Gastroesophageal sphincter (tissue), 4 donors: Measurements from ENCODE around the gene RBM6. TPM values are rescaled to one million over a fixed set of nuclear protein-coding genes. Genes with fewer than 3 reads are reported as not detected.

Experiments used
- ATAC-seq: fragments of 150-250 bp; one replicate; pipeline ENCODE4 v1.9.1; 2016; ENCODE audit warnings: mild to moderate bottlenecking, moderate library complexity
- H3K27ac ChIP-seq, 4 donors: fragments of 200-600 bp; sonication (generic) in 3 of 4; 1 replicate in 3 of 4; 2 replicates in 1 of 4; pipeline ENCODE4 v1.5.1; 2016 to 2019
- H3K27me3 ChIP-seq: fragments of 200-600 bp; sonication (generic); one replicate; pipeline ENCODE4 v1.5.1; 2019
- H3K36me3 ChIP-seq, 2 donors: fragments of 200-600 bp; sonication (generic); one replicate each; pipeline ENCODE4 v1.5.1; 2019; ENCODE audit warnings: control low read depth in 1 of 2
- H3K4me1 ChIP-seq, 3 donors: fragments of 200-600 bp; sonication (generic); 1 replicate in 2 of 3; 2 replicates in 1 of 3; pipeline ENCODE4 v1.5.1; 2016 to 2019; ENCODE audit warnings: control low read depth in 2 of 3
- H3K4me3 ChIP-seq, 2 donors: fragments of 200-600 bp; sonication (generic); one replicate each; pipeline ENCODE4 v1.5.1; 2019; ENCODE audit warnings: mild to moderate bottlenecking in 1 of 2, moderate library complexity in 1 of 2
- H3K9me3 ChIP-seq, 3 donors: fragments of 200-600 bp; sonication (generic); one replicate each; pipeline ENCODE4 v1.5.1; 2017 to 2019; ENCODE audit warnings: control low read depth in 2 of 3
- CTCF ChIP-seq, 4 experiments: fragments of 200-600 bp in 2 of 4; fragments of 450-650 bp in 2 of 4; sonication (generic) in 1 of 4; IDR thresholded peaks; one replicate each; pipeline ENCODE4 v1.5.1; 2017 to 2019; ENCODE audit warnings: antibody characterized with exemption in 4 of 4, mild to moderate bottlenecking in 2 of 4, moderate library complexity in 2 of 4
- EP300 ChIP-seq: sonication (generic); formaldehyde crosslinking; IDR thresholded peaks from one replicate; pipeline ENCODE4 v1.6.1; 2017; ENCODE audit warnings: antibody characterized with exemption, mild to moderate bottlenecking
- POLR2A ChIP-seq, 2 donors: fragments of 450-650 bp; IDR thresholded peaks; one replicate each; pipeline ENCODE4 v1.6.1; 2017; ENCODE audit warnings: antibody characterized with exemption in 2 of 2, mild to moderate bottlenecking in 2 of 2, moderate library complexity in 1 of 2
- POLR2AphosphoS5 ChIP-seq: sonication (generic); formaldehyde crosslinking; IDR thresholded peaks from one replicate; pipeline ENCODE4 v1.6.1; 2017; ENCODE audit warnings: antibody characterized with exemption
- WGBS, 2 donors: methylation state at CpG; one replicate each; pipeline ENCODE4 v1.1.5; 2018; ENCODE audit warnings: low coverage in 1 of 2; 5-methylcytosine and 5-hydroxymethylcytosine counted together
- total RNA-seq, 4 donors: library from RNA; depleted of rRNA; stranded (reverse); fragments of >200 nt; gene quantifications; one replicate each; pipeline ENCODE4 v1.1.0, GENCODE V29; 2016

RBM6 gene
- total RNA-seq, 4 donors from 2014 or later, result 39.0 to 135 (median 84.2) TPM

- Histone ChIP-seq H3K27ac (peak overlapping the region; percentile 48 to 98 (median 96)), H3K36me3 (no peaks in the 10 kb centered on the region), H3K4me3 (peak overlapping the region; percentile 38 to 80), H3K27me3 (no peaks in the 10 kb centered on the region), H3K4me1 (peaks cover 0 to 36% (median 13%) of the 10 kb centered on the region in 3 donors), H3K9me3 (no peaks in the 10 kb centered on the region)
- ATAC-seq, result no peak
- WGBS, 2 donors, result 7 to 9% methylated on average over 16 to 20 of the region's 23 CpGs
- TF ChIP-seq EP300 (no peak), CTCF (IDR thresholded peaks at IDR 0.05) (no peak), POLR2AphosphoS5 (no peak), POLR2A (IDR thresholded peaks at IDR 0.05) (no peak)
Measured at GRCh38 chr3:49940667-49941249, 808 bp downstream of the RBM6 start.

- H3K36me3 ChIP-seq, result peaks cover 0 to 7% of the 10 kb centered on the region in 2 donors
- no peak overlapping the region for H3K27ac ChIP-seq
- no peaks in the 10 kb centered on the region for H3K9me3 ChIP-seq
- no peak for ATAC-seq
- no peak for TF ChIP-seq CTCF (IDR thresholded peaks at IDR 0.05)
- no peak for TF ChIP-seq EP300
- no peak for TF ChIP-seq POLR2A (IDR thresholded peaks at IDR 0.05)
- TF ChIP-seq POLR2AphosphoS5, result no peak
- no peaks in the 10 kb centered on the region for H3K27me3 ChIP-seq
- H3K4me1 ChIP-seq, result peaks cover 0 to 45% (median 13%) of the 10 kb centered on the region in 3 donors
- WGBS, 2 donors, result 50 to 71% methylated on average over 1 to 2 of the region's 2 CpGs
- H3K4me3 ChIP-seq, result no peak overlapping the region
Measured at GRCh38 chr3:49942651-49943050, 2.7 kb downstream of the RBM6 start.

GRCh38 chr3:49952924-49953323, 13.0 kb downstream of the RBM6 start:
- ATAC-seq, result no peak
- Histone ChIP-seq H3K27ac (no peak overlapping the region), H3K4me3 (no peak overlapping the region), H3K27me3 (no peaks in the 10 kb centered on the region), H3K9me3 (no peaks in the 10 kb centered on the region), H3K4me1 (peaks cover 0 to 52% (median 7%) of the 10 kb centered on the region in 3 donors), H3K36me3 (no peaks in the 10 kb centered on the region)
- TF ChIP-seq POLR2A (IDR thresholded peaks at IDR 0.05) (no peak), POLR2AphosphoS5 (no peak), CTCF (IDR thresholded peaks at IDR 0.05) (no peak), EP300 (no peak)
- WGBS, 2 donors, result 85 to 95% methylated on average over 5 to 6 of the region's 6 CpGs

GRCh38 chr3:49955636-49956035, 15.7 kb downstream of the RBM6 start:
- H3K27ac ChIP-seq, result no peak overlapping the region
- H3K36me3 ChIP-seq, result no peaks in the 10 kb centered on the region
- WGBS, 2 donors, result 60 to 93% methylated on average over 1 to 2 of the region's 3 CpGs
- no peak for TF ChIP-seq EP300
- TF ChIP-seq POLR2A (IDR thresholded peaks at IDR 0.05), result no peak
- no peak for TF ChIP-seq POLR2AphosphoS5
- no peak for TF ChIP-seq CTCF (IDR thresholded peaks at IDR 0.05)
- H3K9me3 ChIP-seq, result no peaks in the 10 kb centered on the region
- no peak overlapping the region for H3K4me3 ChIP-seq
- H3K4me1 ChIP-seq, result peaks cover 0 to 48% (median 0%) of the 10 kb centered on the region in 3 donors
- no peak for ATAC-seq
- no peaks in the 10 kb centered on the region for H3K27me3 ChIP-seq
